MV-4-11 (cell line): ENCODE data around the gene HGFAC.

Source experiments
- DNase-seq: peaks from one replicate; lab custom pipeline; 2025; lab: John Stamatoyannopoulos, UW

Gene HGFAC

DNA sequence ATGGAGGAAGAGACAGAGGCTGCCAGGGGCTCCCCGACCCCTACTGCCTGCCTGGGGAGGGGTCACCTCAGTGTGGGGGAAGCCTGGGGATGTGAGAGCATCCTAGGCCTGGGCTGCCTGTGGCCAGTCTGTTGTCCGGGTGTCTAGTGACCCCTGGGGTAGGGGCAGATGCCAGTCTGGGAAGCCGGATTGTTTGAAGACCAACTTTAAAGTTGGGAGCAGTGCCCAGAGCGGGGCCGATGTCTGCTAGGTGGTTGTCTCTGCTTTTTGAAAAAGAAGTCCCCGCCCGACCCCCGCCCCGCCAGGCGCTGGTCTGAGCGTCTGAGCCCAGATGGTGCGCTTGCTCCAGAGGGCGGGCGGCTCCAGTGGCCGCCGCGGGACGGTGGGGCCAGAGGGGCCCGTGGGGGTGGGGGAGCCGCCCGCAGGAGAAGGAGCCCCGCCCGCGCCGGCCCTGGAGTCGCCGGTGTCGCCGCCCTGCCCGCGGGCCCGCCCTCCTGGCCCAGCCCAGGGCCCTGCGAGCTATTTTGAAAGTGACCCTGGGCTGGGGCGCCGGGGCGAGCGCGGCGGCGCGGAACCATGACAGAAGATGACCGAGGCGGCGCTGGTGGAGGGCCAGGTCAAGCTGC is 21.1 kb downstream of the HGFAC start, which contains the start of gene DOK7:
Gene DOK7 (plus strand): TSS at position 517 of the 626 bp plus-strand sequence. CDS start 70 bp downstream, at position 587.
- no peak for DNase-seq

DNA sequence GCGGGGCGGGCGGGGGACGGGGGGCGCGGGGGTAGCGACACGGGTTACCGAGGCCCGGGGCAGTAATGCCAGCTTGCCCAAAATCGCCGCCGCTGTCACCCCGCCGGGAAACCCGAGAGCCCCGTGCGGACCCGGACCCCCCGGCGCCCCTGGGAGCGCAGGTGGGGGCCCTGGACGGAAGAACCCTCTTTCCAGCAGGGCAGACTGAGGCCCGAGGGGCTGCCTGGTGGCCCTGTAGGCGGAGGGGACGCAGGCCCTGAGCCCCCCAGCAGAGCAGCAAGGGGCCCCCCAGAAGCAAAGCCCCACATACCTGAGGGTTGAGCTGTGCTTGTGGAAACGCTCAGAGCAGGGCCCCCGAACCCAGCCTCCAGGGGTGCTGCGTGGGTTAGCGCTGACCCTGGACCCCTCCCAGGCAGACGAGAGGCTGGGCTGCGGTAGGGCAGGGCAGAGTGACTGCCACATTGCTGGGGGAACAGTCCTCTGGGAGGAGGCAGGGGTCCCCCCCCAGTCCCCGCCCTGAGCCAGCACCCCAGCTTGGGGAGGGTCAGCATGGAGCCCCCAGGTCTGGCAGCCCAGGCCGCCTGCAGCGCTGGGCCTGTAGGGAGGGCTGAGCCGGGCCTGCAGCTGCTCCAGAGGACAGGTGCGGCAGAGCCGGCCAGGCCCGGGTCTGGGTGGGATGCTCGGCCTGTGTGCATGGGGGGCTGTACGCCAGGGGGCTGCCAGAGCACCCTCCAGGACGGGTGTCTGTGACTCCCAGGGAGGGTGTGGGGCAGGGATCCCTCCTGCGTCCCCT is 22.0 kb downstream of the HGFAC start:
- no peak for DNase-seq

DNA sequence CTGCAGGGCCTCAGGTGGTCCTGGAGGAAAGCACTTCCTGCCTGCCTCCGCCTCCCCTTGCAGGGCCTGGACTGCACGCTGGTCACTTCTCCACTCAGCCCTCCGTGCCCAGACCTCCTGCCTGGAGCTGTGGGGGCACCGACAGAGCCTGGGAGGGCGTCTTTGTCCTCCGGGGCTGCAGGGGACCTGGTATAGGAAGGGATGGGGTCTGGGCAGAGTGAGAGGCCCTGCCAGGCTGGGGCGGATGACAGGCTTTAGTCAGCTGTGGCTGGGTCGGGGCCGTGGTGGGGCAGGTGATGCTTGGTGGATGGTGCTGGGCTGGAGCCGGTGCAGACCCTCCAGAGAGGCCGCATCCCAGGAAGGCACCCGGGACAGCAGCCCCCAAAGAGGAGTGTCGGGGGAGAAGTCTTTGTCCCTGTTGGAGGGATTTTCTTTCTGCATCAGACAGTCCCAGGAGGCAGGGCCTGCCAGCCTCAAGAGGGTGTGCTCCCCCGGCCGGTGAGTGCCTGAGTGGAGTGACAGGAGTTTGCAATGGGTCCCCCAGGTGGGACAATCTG is 22.7 kb downstream of the HGFAC start:
- DNase-seq, result no peak

DNA sequence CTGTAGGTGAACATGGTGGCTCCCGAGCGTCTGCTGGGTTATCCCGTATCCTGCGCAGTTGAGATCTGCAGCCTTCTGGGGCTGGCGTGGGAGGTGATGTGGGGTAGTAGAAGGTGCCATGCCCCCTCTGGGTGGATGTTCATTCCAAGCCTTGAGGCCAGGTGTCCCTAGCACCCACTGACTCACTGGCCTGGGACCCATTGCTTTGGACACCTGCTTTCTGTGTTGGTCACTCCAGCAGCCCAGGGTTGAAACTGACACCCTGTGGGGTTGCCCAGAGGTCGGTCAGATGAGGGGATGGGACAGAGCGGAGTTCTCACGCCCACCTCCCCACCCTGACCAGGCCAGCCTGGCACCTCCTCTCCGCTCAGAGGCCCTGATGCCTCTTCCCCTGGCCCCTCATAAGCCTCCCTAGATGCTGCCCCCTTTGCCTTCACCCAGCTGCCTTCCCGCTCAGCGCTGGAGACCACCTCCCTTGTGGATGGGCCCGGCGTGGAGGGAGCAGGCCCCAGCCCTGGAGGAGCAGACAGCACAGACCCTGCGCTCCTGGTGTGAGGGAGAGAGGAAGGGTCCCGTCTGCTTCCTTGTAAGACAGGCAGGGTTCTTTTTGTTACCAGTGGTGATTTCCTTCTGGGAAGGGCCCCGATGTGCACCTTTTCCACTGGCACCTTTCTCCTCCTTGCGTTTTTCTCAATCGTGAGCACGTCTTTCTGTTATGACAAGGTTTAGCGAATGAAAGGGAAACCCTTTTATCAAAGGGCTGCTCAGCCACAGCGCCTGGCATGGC is 23.3 kb downstream of the HGFAC start:
- no peak for DNase-seq

DNA sequence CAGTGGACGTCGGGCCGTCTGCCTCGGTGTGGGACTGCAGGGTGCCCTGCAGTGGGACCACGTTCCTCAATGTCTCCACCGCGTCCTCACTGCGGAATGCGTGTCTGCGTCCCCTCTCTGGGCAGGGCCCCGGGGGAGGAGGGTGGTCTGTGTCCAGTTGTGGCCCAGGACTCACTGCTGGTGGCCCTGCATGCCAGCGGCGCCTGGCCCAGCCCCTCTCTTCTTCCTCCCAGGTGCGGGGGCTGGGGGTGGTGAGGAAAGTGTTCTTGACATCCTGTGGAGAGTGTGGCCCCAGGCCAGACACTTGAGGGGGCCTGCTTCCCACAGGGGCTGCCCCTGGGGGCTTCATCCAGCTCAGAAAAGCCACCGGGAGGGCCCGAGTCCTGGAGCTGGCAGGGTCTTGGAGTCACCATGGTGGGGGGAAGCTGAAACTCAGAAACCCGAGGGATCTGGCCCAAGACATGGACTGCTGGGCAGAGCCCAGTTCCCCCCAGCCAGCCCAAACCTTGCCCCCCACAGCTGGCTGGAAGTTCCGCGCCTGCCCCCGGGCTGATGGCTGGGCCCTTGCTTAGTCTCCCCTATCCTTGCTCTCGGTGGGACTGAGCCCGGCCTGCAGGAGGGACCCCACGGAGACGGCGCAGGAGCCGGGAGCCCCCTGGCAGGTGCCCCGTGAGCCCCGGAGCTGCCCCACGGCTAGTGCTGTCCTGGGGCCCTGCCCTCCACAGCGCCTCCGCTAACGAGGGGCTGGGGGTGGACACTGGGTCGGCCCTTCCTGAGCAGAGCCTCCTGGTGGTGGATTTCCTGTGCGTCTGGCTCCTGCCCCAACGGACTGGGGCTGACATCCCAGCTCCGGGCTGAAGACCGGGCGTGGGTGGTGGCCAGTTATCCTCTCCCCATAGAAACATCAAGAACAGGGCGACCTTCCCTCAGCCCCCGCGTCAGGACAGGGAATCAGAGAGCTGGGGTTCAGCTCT is 24.2 kb downstream of the HGFAC start:
- DNase-seq, result no peak

DNA sequence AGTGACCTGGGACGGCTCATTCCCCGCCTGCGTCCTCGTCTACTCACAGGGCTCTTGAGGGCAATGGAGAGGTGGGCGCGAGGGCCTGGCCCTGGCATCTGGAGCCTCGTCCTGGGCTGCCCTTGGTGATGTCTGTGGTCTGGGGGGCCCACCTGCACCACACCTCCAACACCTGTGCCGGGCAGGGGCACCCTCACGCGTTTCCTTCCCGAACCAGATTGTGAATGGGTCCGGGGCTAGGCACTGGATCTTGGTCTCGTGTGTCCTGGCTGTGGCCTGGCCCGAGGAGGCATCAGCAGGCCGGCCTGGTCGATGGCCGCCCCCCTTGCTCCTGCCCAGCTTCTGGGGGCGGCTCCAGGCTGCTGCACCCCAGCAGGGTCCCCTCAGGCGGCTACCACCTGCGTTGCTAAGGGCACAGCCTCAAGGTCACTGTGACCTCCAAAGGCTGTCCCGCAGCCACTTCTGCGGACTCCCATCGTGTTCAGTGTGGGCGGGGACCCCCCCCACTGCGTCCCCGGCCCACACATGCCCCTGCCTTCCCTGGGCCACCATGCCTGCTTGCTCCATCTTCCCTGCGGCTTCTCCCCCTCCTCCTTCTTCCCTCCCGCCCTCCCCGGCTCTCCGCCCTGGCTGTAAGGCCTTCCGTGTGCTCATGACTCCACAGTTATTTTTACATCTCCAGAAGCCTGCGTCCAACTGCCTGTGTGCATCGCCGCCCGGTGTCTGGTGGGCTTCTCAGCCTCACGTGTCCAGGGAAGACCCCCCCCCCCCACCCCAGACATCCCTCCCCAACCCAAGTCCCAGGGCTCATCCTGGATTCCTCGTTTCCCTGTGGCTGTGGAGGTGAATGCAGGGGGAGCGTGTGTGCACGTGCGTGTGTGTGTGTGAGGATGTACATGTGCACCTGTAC is 25.2 kb downstream of the HGFAC start:
- no peak for DNase-seq

DNA sequence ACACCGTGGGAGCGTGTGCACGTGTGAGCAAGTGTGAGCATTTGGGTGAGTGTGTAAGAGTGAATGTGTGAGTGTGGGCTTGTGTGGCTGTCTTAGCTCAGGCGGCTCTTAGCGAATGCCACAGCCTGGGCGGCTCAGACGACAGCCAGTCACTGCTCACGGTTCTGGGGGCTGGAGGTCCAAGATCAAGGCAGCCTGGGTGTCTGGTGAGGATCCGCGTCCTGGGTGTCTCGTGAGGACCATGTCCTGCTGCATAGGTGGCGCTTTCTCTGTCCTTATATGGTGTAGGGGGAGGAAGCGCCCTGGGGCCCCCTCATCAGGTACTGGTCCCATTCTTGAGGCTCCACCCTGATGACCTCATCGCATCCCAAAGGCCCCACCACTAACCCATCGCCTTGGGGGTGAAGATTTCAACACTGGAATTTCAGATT is 25.8 kb downstream of the HGFAC start:
- DNase-seq, result no peak

DNA sequence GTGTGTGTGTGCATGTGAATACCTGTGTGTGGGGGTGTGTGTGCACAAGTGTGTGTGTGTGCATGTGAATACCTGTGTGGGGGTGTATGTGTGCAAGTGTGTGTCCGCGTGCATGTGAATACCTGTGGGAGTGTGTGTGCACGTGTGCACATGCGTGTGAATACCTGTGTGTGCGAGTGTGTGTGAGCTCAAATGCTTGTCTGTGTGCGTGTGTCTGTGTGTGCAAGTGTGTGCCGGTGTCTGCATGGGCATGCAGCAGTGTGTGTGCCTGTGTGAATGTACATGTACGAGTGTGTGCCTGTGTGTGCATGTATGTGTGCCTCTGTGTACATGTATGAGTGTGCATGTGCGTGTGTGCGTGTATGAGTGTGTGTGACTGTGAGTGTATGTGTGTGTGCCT is 26.4 kb downstream of the HGFAC start:
- DNase-seq, result no peak

DNA sequence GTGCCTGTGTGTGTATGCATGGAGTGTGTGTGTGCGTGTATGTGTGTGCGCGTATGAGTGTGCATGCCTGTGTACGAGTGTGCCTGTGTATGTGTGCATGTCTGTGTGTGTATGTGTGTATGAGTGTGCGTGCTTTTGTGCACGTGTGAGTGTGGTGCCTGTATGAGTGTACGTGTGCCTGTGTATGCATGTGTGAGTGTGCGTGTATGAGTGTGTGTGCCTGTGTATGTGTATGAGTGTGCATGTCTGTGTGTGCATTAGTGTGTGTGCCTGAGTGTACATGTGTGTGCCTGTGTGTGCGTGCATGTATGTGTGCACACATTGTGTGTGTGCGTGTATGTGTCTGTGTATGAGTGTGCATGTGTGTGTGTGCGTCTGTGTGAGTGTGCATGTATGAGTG is 27.0 kb downstream of the HGFAC start:
- no peak for DNase-seq

DNA sequence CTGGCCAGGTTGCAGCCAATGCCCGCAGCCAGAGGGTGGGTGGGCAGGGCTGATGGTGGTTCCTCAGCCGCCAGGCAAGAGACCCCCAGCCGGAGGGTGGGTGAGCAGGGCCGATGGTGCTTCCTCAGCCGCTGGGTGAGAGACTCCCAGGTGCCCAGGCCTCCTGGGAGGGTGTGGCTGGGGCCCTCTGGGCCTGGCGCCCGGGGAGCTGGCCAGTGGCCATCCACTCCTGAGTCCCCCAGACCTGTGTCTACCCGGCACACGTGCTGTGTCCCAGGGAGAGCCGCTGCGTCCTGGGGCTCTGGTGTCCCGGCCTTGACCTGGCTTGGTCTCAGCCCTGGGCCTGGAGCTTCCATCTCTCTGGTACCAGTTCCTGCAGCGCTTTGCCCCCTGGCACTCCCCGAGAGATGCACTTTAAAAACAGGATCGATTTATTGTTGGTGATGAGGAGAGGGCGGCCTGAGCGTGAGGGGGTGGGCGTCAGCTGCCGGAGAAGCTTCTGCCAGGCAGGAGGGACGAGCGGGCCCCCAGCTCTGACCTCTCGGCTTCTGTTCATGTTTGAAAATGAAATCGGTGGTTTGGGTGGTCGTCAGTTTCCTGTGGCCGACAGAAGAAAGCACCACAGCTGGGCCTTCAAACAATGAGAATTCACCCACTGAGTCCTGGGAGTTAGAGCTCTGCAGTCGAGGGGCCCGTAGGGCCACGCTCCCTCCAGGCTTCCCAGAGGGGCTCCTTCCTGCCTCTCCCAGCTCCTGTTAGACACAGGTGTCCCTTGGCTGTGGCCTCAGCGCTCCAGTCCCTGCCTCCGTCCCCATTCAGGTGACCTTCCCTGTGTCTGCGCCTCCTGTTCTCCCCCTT is 27.8 kb downstream of the HGFAC start:
- no peak for DNase-seq

DNA sequence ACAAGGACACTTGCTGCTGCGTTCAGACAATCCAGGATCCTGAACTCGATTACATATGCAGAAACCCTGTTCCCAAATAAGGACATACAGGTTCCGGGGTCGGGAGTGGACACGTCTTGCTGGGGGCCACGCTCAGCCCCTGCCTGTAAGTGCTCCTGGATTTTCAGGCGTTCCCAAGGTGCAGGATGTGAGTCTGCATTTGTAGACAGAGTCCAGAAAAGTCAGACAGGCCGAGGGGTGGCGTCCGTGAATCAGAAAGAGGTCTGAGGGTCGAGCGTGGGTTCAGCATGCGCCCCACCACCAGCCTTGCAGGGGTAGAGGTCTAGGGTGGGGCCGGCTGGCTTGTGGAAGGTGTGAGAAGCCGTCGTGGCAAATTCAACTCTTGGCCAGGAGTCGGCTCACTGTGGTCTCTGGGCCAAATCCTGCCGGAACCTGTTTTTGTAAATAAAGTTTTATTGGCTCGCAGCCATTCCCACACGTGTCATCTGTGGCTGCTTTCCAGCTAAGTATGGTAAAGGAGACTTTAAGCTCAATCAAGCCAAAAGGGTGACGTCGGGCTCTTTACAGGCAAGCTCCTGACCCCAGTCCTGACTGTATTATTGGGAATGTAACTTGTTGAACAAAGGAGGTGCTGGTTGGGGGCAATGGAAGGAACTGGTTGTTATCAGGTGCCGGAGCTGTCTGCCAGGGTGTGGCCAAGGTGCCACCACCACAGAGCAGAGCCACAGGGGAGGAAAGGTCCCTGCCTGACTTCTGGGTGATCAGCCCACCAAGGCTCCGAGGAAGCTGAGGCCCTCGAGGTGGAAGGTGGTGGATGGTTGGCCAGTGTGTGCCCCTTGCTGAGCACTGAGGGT is 28.7 kb downstream of the HGFAC start:
- DNase-seq, result no peak

DNA sequence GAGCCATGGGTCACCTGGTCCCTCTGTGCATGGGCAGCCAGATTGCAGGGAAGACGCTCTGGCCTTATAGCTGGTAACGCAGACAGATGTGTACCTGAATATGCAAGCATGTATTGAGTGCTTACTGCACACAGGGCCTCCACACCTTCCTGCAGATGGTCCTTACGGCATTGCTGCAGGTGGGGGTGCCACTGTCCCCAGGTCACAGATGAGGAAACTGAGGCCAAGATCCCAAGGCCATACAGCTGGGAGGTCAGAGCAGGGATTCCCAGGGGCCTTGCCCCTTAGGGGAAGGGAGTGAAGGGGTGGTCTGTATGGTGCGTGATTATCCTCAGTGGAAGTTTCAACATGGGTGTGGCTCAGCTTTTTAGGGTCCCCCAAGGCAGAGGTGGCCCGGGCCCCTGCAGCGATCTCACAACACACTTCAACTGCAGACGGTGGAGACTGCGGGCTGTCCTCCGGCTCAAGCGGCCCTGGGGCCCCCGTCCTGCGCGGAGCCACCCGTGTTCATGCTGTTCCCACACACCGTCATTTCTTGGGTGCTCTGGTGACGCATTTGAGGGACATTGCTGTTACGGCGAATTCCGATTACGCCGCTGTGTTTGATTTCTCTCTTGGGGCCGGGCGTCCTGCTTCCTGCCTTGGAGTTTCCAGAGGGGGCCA is 29.5 kb downstream of the HGFAC start:
- no peak for DNase-seq

DNA sequence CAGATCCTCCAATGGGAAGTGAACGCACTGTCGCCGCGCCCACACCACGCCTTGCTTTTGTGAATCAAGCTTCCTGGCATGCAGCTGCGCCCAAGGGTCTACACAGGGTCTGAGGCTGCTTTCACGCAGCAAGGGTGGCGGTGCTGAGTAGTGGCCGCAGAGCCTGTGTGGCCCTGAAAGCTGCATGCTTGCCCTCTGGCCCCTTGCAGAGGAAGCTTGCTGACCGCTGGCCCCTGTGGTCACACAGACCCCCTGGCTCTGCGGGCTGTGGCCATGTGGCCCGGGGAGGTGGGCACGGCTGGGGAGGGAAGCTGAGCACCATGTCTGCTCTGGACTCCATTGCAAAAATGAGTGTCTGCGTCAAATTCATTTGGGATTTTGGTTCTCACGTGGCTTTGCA is 30.1 kb downstream of the HGFAC start:
- no peak for DNase-seq

DNA sequence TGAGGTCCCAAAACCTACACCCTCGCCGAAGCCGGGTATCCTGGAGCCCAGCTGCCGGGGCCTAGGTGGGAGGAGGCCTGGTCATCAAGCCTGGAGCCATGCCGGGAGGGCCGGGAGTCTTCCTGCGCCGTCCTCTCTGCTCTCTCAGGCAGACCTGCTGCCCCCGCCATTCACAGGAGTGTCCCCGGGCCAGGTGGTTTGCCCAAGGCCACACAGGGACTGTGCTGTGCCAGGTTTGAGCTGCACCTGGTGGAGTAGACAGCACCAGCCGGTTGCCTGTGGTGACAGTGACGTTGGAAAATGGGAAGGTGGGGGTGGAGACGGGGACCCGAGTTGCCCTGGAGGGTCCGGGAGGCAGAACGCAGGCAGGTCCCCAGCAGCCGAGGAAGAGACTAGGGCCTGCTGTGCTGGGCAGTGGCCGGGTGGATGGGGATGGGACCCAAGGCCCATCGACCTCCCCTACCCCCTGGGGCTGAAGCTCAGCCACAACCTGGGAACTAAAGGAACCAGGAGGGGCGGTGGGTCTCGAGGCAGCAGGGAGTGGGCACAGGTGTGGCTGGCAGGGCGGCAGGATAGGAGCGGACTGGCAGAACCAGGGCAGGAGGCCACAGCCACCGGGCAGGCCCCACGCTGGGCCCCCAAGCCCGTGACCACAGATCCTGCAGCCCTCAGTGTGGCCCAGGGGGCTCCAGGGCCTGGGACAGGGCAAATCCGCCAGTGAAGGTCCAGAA is 30.8 kb downstream of the HGFAC start:
- no peak for DNase-seq

DNA sequence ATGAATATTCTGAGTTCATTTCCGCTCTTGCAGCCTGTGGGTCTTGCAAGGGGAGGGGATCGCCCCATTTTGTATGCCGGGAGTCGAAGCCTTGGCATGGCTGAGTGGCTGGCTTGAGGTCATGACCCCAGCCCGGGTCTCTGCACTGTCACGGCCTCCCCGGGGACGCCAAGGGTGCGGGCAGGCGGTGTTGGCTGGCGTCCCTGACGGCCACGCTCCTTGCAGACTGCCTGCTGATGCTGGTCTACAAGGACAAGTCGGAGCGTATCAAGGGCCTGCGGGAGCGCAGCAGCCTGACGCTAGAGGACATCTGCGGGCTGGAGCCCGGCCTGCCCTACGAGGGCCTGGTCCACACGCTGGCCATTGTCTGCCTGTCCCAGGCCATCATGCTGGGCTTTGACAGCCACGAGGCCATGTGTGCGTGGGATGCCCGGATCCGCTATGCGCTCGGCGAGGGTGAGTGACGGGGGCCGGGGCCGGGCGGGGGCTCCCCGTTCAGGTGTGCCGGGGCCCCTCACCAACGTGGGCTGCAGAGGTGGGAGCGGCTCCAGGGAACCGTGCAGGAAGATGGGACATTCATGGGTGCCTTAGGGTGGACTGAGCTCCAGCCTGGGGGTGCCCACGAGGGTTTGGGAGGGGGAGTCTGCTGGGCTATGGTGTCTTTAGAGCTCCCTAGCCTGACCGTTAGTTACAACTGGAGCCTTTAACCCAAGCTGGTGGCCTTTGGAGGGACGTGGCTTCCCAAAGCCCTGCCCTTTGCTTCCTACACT is 31.6 kb downstream of the HGFAC start:
- DNase-seq, result no peak
